ENCODE measurements around the gene MAGEF1.

The MAGEF1 gene

DNA sequence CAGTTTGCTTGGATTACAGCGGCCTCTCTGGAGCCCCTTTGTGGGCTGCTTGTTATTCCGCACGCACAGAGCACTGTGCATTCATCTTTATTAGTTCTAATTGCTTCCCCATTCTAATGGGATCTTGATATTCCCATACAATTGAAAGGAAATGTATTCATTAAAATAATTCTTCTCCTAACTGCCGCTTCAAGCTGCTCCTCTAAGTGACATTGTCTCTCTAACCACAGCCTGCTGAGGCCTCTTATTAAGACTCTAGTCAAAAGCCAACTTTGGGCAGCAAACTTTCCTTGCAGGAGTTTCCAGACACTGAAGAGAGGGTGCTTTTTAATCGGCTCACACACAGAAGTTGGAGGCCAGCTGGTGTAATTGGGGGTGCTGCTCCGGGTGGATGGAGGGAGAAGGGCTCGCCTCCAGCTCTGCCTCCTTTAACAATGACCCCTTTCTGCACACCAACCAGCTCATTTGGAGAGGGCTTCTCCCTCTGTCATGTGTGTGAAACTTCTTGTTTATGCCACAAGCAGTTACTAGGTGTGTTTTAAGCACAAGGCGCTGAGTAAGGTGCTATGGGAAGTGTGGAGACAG, 5.6 kb upstream of the MAGEF1 start:
- 87 to 92% methylated on average over 2 of the region's 8 CpGs for WGBS, 2 experiments (ENCODE audit: insufficient coverage in 2 of 2)
- Histone ChIP-seq H3K4me3 (ENCODE audit: extremely low read depth, insufficient read depth, low read length, poor library complexity, severe bottlenecking) (no peak overlapping the region), H3K4me1 (ENCODE audit: control insufficient read depth, insufficient read depth, low read length, poor library complexity, severe bottlenecking) (peaks cover 25% of the 10 kb centered on the region), H3K27ac (ENCODE audit: low read depth, low read length, severe bottlenecking) (peak overlapping the region; percentile 72), H3K9me3 (ENCODE audit: control insufficient read depth, low read length) (no peaks in the 10 kb centered on the region), H3K36me3 (ENCODE audit: control insufficient read depth, insufficient read depth, low read length) (no peaks in the 10 kb centered on the region)

- Histone ChIP-seq H3K27ac (ENCODE audit: low read depth, low read length, severe bottlenecking) (peak overlapping the region; percentile 72), H3K36me3 (ENCODE audit: control insufficient read depth, insufficient read depth, low read length) (no peaks in the 10 kb centered on the region), H3K4me1 (ENCODE audit: control insufficient read depth, insufficient read depth, low read length, poor library complexity, severe bottlenecking) (peaks cover 30% of the 10 kb centered on the region), H3K9me3 (ENCODE audit: control insufficient read depth, low read length) (no peaks in the 10 kb centered on the region), H3K4me3 (ENCODE audit: extremely low read depth, insufficient read depth, low read length, poor library complexity, severe bottlenecking) (no peak overlapping the region)
- WGBS, 2 experiments (ENCODE audit: insufficient coverage in 2 of 2), result 36 to 43% methylated on average over 16 to 17 of the region's 20 CpGs
Measured at GRCh38 chr3:184716622-184717398, 4.9 kb upstream of the MAGEF1 start.

GRCh38 chr3:184715943-184716621, 4.2 kb upstream of the MAGEF1 start:
- Histone ChIP-seq H3K4me1 (ENCODE audit: control insufficient read depth, insufficient read depth, low read length, poor library complexity, severe bottlenecking) (peaks cover 30% of the 10 kb centered on the region), H3K36me3 (ENCODE audit: control insufficient read depth, insufficient read depth, low read length) (no peaks in the 10 kb centered on the region), H3K9me3 (ENCODE audit: control insufficient read depth, low read length) (no peaks in the 10 kb centered on the region), H3K27ac (ENCODE audit: low read depth, low read length, severe bottlenecking) (peak overlapping the region; percentile 72), H3K4me3 (ENCODE audit: extremely low read depth, insufficient read depth, low read length, poor library complexity, severe bottlenecking) (no peak overlapping the region)
- 92 to 94% methylated on average over 6 to 7 of the region's 8 CpGs for WGBS, 2 experiments (ENCODE audit: insufficient coverage in 2 of 2)

GRCh38 chr3:184713521-184713920, 1.7 kb upstream of the MAGEF1 start:
- H3K36me3 ChIP-seq (ENCODE audit: control insufficient read depth, insufficient read depth, low read length), result peaks cover 19% of the 10 kb centered on the region
- 80 to 100% methylated on average over 1 to 2 of the region's 2 CpGs for WGBS, 2 experiments (ENCODE audit: insufficient coverage in 2 of 2)
- H3K9me3 ChIP-seq (ENCODE audit: control insufficient read depth, low read length), result peaks cover 4% of the 10 kb centered on the region
- peaks cover 29% of the 10 kb centered on the region for H3K4me1 ChIP-seq (ENCODE audit: control insufficient read depth, insufficient read depth, low read length, poor library complexity, severe bottlenecking)
- no peak overlapping the region for H3K27ac ChIP-seq (ENCODE audit: low read depth, low read length, severe bottlenecking)
- H3K4me3 ChIP-seq (ENCODE audit: extremely low read depth, insufficient read depth, low read length, poor library complexity, severe bottlenecking), result no peak overlapping the region

- Histone ChIP-seq H3K36me3 (ENCODE audit: control insufficient read depth, insufficient read depth, low read length) (peaks cover 23% of the 10 kb centered on the region), H3K4me1 (ENCODE audit: control insufficient read depth, insufficient read depth, low read length, poor library complexity, severe bottlenecking) (peaks cover 23% of the 10 kb centered on the region), H3K4me3 (ENCODE audit: extremely low read depth, insufficient read depth, low read length, poor library complexity, severe bottlenecking) (no peak overlapping the region), H3K27ac (ENCODE audit: low read depth, low read length, severe bottlenecking) (no peak overlapping the region), H3K9me3 (ENCODE audit: control insufficient read depth, low read length) (peaks cover 4% of the 10 kb centered on the region)
- 67 to 96% methylated on average over 1 to 2 of the region's 2 CpGs for WGBS, 2 experiments (ENCODE audit: insufficient coverage in 2 of 2)
Measured at GRCh38 chr3:184713040-184713355, 1.1 kb upstream of the MAGEF1 start.

DNA sequence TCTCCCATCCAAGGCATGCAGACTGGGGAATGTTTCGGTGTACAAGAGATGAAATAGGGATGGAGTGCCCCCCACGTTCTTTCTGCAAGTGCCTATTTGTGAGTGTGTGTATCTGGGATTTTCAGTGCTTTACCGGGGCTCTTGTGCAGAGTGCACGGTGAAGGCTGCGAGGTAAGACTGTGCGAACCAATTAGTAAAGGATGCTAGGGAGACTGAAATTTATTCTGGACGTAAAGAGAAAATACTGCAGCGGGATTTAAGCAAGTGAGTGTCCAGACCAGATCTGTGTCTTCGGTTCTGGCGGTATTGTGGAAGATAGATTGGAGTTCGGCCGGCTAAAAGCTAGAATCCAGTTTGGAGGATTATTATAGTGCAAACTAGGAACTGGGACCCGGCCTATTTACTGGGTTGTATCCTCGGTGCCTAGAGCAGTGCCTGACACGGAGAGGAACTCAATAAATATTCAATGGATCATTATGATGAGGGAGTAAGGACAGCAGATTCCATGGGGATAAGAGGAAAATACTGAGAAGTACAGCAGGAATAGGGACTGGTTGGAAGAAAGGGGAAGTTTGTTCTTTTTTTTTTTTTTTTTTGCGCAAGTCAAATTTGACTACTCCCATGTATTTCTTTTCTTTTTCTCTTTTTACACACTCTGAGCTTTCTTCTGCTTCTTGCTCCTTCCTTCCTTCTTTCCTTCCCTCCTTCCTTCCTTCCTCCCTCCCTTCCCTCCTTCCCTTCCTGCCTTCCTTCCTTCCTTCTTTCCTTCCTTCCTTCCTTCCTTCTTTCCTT, 580 bp upstream of the MAGEF1 start:
- peak overlapping the region; percentile 87 for H3K4me3 ChIP-seq (ENCODE audit: extremely low read depth, insufficient read depth, low read length, poor library complexity, severe bottlenecking)
- peak overlapping the region; percentile 93 for H3K27ac ChIP-seq (ENCODE audit: low read depth, low read length, severe bottlenecking)
- H3K9me3 ChIP-seq (ENCODE audit: control insufficient read depth, low read length), result peaks cover 4% of the 10 kb centered on the region
- 25 to 32% methylated on average over 15 of the region's 16 CpGs for WGBS, 2 experiments (ENCODE audit: insufficient coverage in 2 of 2)
- peaks cover 29% of the 10 kb centered on the region for H3K36me3 ChIP-seq (ENCODE audit: control insufficient read depth, insufficient read depth, low read length)
- peaks cover 20% of the 10 kb centered on the region for H3K4me1 ChIP-seq (ENCODE audit: control insufficient read depth, insufficient read depth, low read length, poor library complexity, severe bottlenecking)

DNA sequence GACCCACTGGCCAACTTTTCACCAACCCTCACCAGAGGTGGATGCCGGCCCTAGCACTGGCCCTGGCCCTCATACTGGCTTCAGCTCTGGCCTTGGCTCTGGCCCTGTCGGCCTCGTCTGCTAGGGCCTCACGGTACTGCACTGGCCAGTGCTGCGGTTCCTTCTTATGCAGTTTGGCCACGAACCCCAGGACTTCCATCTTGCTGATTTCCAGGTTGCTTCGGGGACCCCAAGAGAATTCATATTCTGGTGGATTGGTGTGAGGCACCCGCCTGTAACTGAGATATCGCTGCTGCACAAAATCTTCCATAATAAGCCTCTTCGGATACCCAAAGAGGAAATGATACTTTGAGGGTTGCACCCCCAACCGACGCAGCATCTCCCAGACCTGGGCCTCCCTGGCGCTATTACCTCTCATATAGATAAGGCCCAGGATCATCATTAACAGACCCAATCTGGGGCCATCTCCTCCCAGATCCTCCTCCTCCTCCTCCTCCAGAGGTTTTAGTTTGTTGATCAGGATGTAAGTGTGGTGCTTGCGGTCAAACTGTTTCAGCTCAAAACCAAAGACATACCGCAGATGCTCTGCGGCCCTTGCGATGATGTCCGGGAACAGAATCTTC, 883 bp downstream of the MAGEF1 start:
- H3K9me3 ChIP-seq (ENCODE audit: control insufficient read depth, low read length), result peaks cover 8% of the 10 kb centered on the region
- H3K4me1 ChIP-seq (ENCODE audit: control insufficient read depth, insufficient read depth, low read length, poor library complexity, severe bottlenecking), result peaks cover 8% of the 10 kb centered on the region
- peak overlapping the region; percentile 93 for H3K27ac ChIP-seq (ENCODE audit: low read depth, low read length, severe bottlenecking)
- peak overlapping the region; percentile 87 for H3K4me3 ChIP-seq (ENCODE audit: extremely low read depth, insufficient read depth, low read length, poor library complexity, severe bottlenecking)
- peaks cover 36% of the 10 kb centered on the region for H3K36me3 ChIP-seq (ENCODE audit: control insufficient read depth, insufficient read depth, low read length)
- 6 to 11% methylated on average over 11 to 12 of the region's 18 CpGs for WGBS, 2 experiments (ENCODE audit: insufficient coverage in 2 of 2)

DNA sequence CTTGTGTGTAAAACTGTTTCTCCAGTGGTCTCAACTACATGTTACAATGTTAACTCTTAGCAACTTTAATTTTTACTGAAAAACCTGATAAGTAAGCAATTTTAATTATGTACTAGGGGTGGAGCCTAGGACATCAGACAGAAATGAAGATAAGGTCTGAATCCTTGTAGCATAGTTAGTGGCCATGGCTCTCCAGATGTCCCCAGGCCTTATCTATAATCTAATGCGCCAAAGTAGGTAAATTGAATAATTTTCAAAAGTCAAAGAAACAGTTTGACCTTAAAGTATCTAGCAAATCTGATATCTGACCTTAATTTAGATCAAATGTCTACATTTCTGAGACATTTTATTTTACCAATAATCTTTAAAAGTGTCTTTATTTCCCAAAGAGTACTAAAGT, 8.2 kb downstream of the MAGEF1 start:
- Histone ChIP-seq H3K36me3 (ENCODE audit: control insufficient read depth, insufficient read depth, low read length) (peaks cover 18% of the 10 kb centered on the region), H3K4me1 (ENCODE audit: control insufficient read depth, insufficient read depth, low read length, poor library complexity, severe bottlenecking) (no peaks in the 10 kb centered on the region), H3K4me3 (ENCODE audit: extremely low read depth, insufficient read depth, low read length, poor library complexity, severe bottlenecking) (no peak overlapping the region), H3K27ac (ENCODE audit: low read depth, low read length, severe bottlenecking) (no peak overlapping the region), H3K9me3 (ENCODE audit: control insufficient read depth, low read length) (peaks cover 8% of the 10 kb centered on the region)
- no CpG with 5 or more reads among the region's 1 CpG for WGBS, 2 experiments (ENCODE audit: insufficient coverage in 2 of 2)

- H3K27ac ChIP-seq (ENCODE audit: low read depth, low read length, severe bottlenecking), result no peak overlapping the region
- H3K36me3 ChIP-seq (ENCODE audit: control insufficient read depth, insufficient read depth, low read length), result no peaks in the 10 kb centered on the region
- peaks cover 4% of the 10 kb centered on the region for H3K9me3 ChIP-seq (ENCODE audit: control insufficient read depth, low read length)
- H3K4me3 ChIP-seq (ENCODE audit: extremely low read depth, insufficient read depth, low read length, poor library complexity, severe bottlenecking), result no peak overlapping the region
- H3K4me1 ChIP-seq (ENCODE audit: control insufficient read depth, insufficient read depth, low read length, poor library complexity, severe bottlenecking), result no peaks in the 10 kb centered on the region
- 100% methylated on average over 1 of the region's 2 CpGs for WGBS, 2 experiments (ENCODE audit: insufficient coverage in 2 of 2)
Measured at GRCh38 chr3:184700759-184701158, 11.1 kb downstream of the MAGEF1 start.

DNA sequence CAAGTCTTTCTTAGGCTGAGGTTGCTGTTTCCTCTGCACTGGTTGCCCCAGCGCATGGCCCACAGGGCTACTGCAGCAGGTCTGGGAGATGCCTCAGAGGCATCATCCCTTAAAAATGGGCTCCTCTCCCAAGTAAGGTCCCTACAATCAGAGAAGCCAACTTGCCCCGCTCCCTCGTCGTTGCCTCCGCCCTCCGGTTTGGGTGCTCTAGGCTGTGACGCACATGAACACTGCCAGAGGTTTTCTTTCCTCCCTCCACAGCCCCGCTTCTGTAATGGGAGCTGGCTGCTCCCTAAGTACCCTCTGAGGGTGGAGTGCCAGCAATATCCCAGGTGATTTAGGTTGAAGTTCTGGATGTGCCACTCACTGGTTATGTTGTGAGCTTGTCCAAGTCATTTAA, 14.0 kb downstream of the MAGEF1 start:
- no peak overlapping the region for H3K27ac ChIP-seq (ENCODE audit: low read depth, low read length, severe bottlenecking)
- peaks cover 9% of the 10 kb centered on the region for H3K4me1 ChIP-seq (ENCODE audit: control insufficient read depth, insufficient read depth, low read length, poor library complexity, severe bottlenecking)
- no peaks in the 10 kb centered on the region for H3K36me3 ChIP-seq (ENCODE audit: control insufficient read depth, insufficient read depth, low read length)
- H3K4me3 ChIP-seq (ENCODE audit: extremely low read depth, insufficient read depth, low read length, poor library complexity, severe bottlenecking), result no peak overlapping the region
- 93 to 100% methylated on average over 6 to 7 of the region's 8 CpGs for WGBS, 2 experiments (ENCODE audit: insufficient coverage in 2 of 2)
- peaks cover 4% of the 10 kb centered on the region for H3K9me3 ChIP-seq (ENCODE audit: control insufficient read depth, low read length)
